ENCODE data around the gene HSPA9. TPM values are rescaled to one million over a fixed set of nuclear protein-coding genes. Genes with fewer than 3 reads are reported as not detected.
A peak's percentile ranks its signal among the peaks of the same experiment; 100 is the strongest.

HSPA9 gene
- total and polyA plus RNA-seq, 2 of the 13 experiments (the other 11 are each of a cell fraction or from before 2014, with no cell fraction given): 165 to 478 TPM

DNA sequence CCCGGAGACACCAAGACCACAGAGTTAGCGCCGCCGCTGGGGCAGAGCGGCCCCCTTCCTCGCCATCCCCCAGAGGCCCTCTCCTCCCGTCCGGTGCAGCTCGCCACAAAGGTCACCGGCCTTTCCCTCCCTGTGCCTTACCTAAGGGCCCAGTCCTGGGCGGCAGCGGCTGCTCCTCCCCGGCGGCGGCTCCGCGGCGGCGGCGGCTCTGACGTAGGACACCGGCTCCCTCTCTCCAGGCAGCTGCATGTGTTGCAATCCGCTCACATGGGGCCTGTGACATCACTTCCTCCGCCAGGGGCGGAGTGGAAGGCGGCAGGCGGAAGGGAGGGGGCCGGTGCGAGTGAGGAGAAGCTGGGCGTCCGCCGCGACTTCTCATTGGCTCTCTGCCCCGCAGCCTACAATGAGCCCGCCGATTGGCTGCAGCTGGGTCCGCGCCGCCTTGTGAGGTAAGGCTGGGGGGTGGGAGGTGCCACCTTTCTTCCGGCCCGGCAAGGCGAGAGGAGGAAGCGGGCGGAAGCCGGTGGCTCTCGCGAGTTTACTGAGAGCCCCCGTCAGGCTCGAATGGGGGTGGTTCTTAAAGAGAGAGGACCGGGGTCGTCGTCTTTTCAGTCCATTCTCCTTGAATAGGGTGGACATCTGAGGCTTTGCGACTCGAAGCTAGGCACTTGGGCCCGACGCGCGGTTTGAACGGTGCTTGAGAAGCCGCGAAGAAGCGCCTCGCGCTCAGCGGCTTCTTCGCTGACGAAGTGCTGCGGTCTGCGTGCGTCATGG, 32.1 kb downstream of the HSPA9 start, which contains the start of gene ETF1 (continued):
- no peak for TF ChIP-seq PRDM10 (CRISPR knock-in tag; IDR thresholded peaks at IDR 0.05; ENCODE audit: low read depth)
- no peak for TF ChIP-seq ZBTB42 (CRISPR knock-in tag; IDR thresholded peaks at IDR 0.05)
- no peak for TF ChIP-seq AFF4 (CRISPR knock-in tag; IDR thresholded peaks at IDR 0.05)
- peak; percentile 48; the same call in 1 of the 2 replicates for TF ChIP-seq ZNF224 (CRISPR knock-in tag; IDR thresholded peaks at IDR 0.05)
- no peak for TF ChIP-seq LCORL (IDR thresholded peaks at IDR 0.05)
- peak; percentile 56; the same call in 1 of the 2 replicates for TF ChIP-seq LCORL (CRISPR knock-in tag; IDR thresholded peaks at IDR 0.05)
- peak; percentile 7; the same call in 1 of the 2 replicates for TF ChIP-seq ZNF770 (CRISPR knock-in tag; IDR thresholded peaks at IDR 0.05)
- TF ChIP-seq BCL6 (CRISPR knock-in tag; IDR thresholded peaks at IDR 0.05): peak; percentile 31
- TF ChIP-seq, protein P1, sequence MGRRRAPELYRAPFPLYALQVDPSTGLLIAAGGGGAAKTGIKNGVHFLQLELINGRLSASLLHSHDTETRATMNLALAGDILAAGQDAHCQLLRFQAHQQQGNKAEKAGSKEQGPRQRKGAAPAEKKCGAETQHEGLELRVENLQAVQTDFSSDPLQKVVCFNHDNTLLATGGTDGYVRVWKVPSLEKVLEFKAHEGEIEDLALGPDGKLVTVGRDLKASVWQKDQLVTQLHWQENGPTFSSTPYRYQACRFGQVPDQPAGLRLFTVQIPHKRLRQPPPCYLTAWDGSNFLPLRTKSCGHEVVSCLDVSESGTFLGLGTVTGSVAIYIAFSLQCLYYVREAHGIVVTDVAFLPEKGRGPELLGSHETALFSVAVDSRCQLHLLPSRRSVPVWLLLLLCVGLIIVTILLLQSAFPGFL (CRISPR knock-in tag; IDR thresholded peaks at IDR 0.05): no peak
- TF ChIP-seq, protein P2, sequence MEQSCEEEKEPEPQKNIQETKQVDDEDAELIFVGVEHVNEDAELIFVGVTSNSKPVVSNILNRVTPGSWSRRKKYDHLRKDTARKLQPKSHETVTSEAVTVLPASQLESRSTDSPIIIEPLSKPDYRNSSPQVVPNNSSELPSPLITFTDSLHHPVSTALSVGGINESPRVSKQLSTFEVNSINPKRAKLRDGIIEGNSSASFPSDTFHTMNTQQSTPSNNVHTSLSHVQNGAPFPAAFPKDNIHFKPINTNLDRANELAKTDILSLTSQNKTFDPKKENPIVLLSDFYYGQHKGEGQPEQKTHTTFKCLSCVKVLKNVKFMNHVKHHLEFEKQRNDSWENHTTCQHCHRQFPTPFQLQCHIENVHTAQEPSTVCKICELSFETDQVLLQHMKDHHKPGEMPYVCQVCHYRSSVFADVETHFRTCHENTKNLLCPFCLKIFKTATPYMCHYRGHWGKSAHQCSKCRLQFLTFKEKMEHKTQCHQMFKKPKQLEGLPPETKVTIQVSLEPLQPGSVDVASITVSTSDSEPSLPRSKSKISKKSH (CRISPR knock-in tag; IDR thresholded peaks at IDR 0.05; ENCODE audit: borderline replicate concordance): peak; percentile 73
- no peak; the same call in 1 of the 2 replicates for TF ChIP-seq HOXA9 (CRISPR knock-in tag; IDR thresholded peaks at IDR 0.05; ENCODE audit: borderline replicate concordance)
- TF ChIP-seq, protein P3, sequence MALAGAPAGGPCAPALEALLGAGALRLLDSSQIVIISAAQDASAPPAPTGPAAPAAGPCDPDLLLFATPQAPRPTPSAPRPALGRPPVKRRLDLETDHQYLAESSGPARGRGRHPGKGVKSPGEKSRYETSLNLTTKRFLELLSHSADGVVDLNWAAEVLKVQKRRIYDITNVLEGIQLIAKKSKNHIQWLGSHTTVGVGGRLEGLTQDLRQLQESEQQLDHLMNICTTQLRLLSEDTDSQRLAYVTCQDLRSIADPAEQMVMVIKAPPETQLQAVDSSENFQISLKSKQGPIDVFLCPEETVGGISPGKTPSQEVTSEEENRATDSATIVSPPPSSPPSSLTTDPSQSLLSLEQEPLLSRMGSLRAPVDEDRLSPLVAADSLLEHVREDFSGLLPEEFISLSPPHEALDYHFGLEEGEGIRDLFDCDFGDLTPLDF (CRISPR knock-in tag; IDR thresholded peaks at IDR 0.05): peak; percentile 73
- 0 out of 2 replicates have a peak, but pooled peaks have one; percentile 67 for TF ChIP-seq MZF1 (CRISPR knock-in tag; IDR thresholded peaks at IDR 0.05; ENCODE audit: borderline replicate concordance)
